HL-60 (cell line): ENCODE measurements around the gene PARD3.

Source experiments
- CTCF ChIP-seq: IDR thresholded peaks from one replicate; pipeline ENCODE4 v1.5.1; 2011; ENCODE audit warnings: low read length, control low read depth, inconsistent platforms; ENCODE audit not compliant: insufficient read depth
- POLR2AphosphoS5 ChIP-seq: IDR thresholded peaks from 2 replicates; pipeline ENCODE4 v1.6.1; 2012; ENCODE audit warnings: low read depth

DNA sequence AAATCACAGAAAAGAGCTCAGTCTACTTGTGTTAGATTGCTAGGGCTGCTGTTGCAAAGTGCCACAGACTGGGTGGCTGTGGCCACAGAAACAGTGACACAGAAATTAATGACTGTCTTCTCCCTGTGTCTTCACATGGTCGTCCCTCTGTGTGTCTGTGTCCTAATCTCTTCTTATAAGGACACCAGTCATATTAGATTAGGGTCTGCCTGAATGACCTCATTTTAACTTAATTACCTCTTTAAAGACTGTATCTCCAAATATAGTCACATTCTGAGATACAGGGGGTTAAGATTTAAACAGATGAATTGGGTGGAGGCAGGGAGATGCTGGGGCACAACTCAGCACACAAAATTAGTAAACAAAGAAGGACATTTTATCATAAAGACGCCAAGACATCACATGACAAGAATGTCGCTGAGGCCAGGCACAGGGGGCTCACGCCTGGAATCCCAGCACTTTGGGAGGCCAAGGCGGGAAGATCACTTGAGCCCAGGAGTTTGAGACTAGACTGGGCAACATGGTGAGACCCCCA is 23.3 kb upstream of the PARD3 start:
- TF ChIP-seq CTCF (no peak), POLR2AphosphoS5 (no peak)
